OCI-LY7 (cell line): ENCODE measurements around the gene ANO3. TPM values are rescaled to one million over a fixed set of nuclear protein-coding genes. Genes with fewer than 3 reads are reported as not detected.

ENCODE experiments used
- BruUV-seq: library from RNA; stranded (reverse); fragments of 400-500 nt; replicated peaks from 2 replicates; lab custom pipeline; 2021; lab: Mats Ljungman, UMichigan
- CTCF ChIA-PET: fragments of 300-600 bp; sonication (Branson Sonifier 250); formaldehyde crosslinking; loops from one replicate; lab custom pipeline; 2022; ENCODE audit warnings: antibody characterized with exemption; ENCODE audit not compliant: unreplicated experiment; lab: Charles Lee
- POLR2A ChIA-PET: fragments of 300-600 bp; sonication (Branson Sonifier 250); formaldehyde crosslinking; loops from one replicate; lab custom pipeline; 2022; ENCODE audit warnings: antibody characterized with exemption; lab: Charles Lee
- DNase-seq: peaks from one replicate; pipeline ENCODE4 v3.0.0-alpha.2; 2015; ENCODE audit warnings: low spot score
- H2AFZ ChIP-seq: fragments of 200-600 bp; sonication (generic), shearing (Covaris generic); 2 replicates; pipeline ENCODE4 v1.6.1; 2014; ENCODE audit warnings: mild to moderate bottlenecking, antibody characterized with exemption, low read length, moderate library complexity
- H3K27ac ChIP-seq: fragments of 200-600 bp; sonication (generic); 2 replicates; pipeline ENCODE4 v1.5.1; 2014; ENCODE audit warnings: mixed run types, low read depth, mild to moderate bottlenecking, moderate library complexity, low read length, inconsistent platforms; ENCODE audit not compliant: poor library complexity, severe bottlenecking
- H3K36me3 ChIP-seq: fragments of 200-600 bp; sonication (generic); 2 replicates; pipeline ENCODE4 v1.6.1; 2014; ENCODE audit warnings: mild to moderate bottlenecking, antibody characterized with exemption, low read length, moderate library complexity, mixed read lengths; ENCODE audit not compliant: insufficient read depth
- H3K4me1 ChIP-seq: fragments of 200-600 bp; sonication (generic); 2 replicates; pipeline ENCODE4 v1.5.1; 2014; ENCODE audit warnings: mild to moderate bottlenecking, low read length; ENCODE audit not compliant: insufficient read depth, poor library complexity, severe bottlenecking
- H3K4me2 ChIP-seq: fragments of 200-600 bp; sonication (generic); 2 replicates; pipeline ENCODE4 v1.6.1; 2014; ENCODE audit warnings: mild to moderate bottlenecking, low read length
- H3K4me3 ChIP-seq: fragments of 200-600 bp; sonication (generic); 2 replicates; pipeline ENCODE4 v1.5.1; 2014; ENCODE audit warnings: mild to moderate bottlenecking, low read depth, low read length; ENCODE audit not compliant: poor library complexity, severe bottlenecking
- H3K79me2 ChIP-seq: fragments of 200-600 bp; sonication (generic); 2 replicates; pipeline ENCODE4 v1.6.1; 2016; ENCODE audit warnings: low read depth, mild to moderate bottlenecking, low read length, moderate library complexity, mixed read lengths; ENCODE audit not compliant: insufficient read depth
- H3K9me2 ChIP-seq: fragments of 200-600 bp; sonication (generic); 2 replicates; pipeline ENCODE4 v1.6.1; 2016; ENCODE audit warnings: mild to moderate bottlenecking, low read length, mixed read lengths; ENCODE audit not compliant: insufficient read depth
- H3K9me3 ChIP-seq: fragments of 200-600 bp; sonication (generic); 2 replicates; pipeline ENCODE4 v1.6.1; 2014; ENCODE audit warnings: mild to moderate bottlenecking, mixed run types, low read length, mixed read lengths
- H4K20me1 ChIP-seq: fragments of 200-600 bp; sonication (generic); 2 replicates; pipeline ENCODE4 v1.6.1; 2014; ENCODE audit warnings: mild to moderate bottlenecking, antibody characterized with exemption, low read length, moderate library complexity, mixed read lengths; ENCODE audit not compliant: insufficient read depth
- EZH2phosphoT487 ChIP-seq: fragments of 200-600 bp; sonication (generic); IDR thresholded peaks from 2 replicates; pipeline ENCODE4 v1.6.1; 2018; ENCODE audit warnings: low read depth, borderline replicate concordance, mild to moderate bottlenecking, mixed run types, antibody characterized with exemption, low read length, moderate library complexity, mixed read lengths
- intact Hi-C: fragments of 100-400 bp; cut with micrococcal nuclease; formaldehyde crosslinking; loops from one replicate; pipeline ENCODE4 v1.10.0; 2022; ENCODE audit not compliant: unreplicated experiment
- total RNA-seq, 2 experiments: library from RNA; depleted of rRNA in 1 of 2; stranded (reverse); fragments of >200 nt in 1 of 2; shearing (Covaris generic) in 1 of 2; gene quantifications; 2 replicates each; pipeline ENCODE4 v1.2.3, GENCODE V29; 2014 to 2022
- TF ChIP-seq, protein P1 (sequence below): fragments of 200-600 bp; sonication (generic); conservative IDR thresholded peaks from 2 replicates; pipeline ENCODE4 v1.5.1; 2014; ENCODE audit warnings: mild to moderate bottlenecking, antibody characterized with exemption, low read length, moderate library complexity, mixed read lengths

Gene ANO3
- total RNA-seq, 2 experiments from 2014 or later: 0.03 TPM; not detected in 1

DNA sequence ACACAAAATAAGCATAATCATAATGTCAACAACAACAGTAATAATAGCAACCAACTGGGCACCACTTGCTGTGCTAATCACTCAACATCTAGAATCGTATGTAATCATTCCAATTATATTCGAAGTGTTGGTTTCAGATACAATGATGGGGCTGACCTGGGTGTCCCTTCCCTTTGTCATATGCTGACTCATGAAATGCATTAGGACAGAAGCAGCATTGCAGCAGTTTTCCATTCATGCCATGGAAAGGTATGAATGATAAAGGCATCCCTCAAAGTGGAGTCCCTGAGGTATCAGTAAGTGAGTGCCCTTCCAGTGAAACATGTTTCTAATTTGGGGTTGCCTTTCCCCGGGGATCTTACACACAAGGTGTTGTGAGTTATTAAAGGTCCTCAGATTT, 46.3 kb upstream of the ANO3 start:
- TF ChIP-seq EZH2phosphoT487: no peak
- TF ChIP-seq, protein P1, sequence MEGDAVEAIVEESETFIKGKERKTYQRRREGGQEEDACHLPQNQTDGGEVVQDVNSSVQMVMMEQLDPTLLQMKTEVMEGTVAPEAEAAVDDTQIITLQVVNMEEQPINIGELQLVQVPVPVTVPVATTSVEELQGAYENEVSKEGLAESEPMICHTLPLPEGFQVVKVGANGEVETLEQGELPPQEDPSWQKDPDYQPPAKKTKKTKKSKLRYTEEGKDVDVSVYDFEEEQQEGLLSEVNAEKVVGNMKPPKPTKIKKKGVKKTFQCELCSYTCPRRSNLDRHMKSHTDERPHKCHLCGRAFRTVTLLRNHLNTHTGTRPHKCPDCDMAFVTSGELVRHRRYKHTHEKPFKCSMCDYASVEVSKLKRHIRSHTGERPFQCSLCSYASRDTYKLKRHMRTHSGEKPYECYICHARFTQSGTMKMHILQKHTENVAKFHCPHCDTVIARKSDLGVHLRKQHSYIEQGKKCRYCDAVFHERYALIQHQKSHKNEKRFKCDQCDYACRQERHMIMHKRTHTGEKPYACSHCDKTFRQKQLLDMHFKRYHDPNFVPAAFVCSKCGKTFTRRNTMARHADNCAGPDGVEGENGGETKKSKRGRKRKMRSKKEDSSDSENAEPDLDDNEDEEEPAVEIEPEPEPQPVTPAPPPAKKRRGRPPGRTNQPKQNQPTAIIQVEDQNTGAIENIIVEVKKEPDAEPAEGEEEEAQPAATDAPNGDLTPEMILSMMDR: no peak
- Histone ChIP-seq H4K20me1 (no peaks in the 10 kb centered on the region), H3K9me3 (no peaks in the 10 kb centered on the region), H3K4me2 (no peak overlapping the region), H3K9me2 (no peaks in the 10 kb centered on the region), H3K4me3 (no peak overlapping the region), H3K27ac (no peak overlapping the region), H2AFZ (no peak overlapping the region), H3K79me2 (no peaks in the 10 kb centered on the region), H3K36me3 (no peaks in the 10 kb centered on the region), H3K4me1 (peaks cover 5% of the 10 kb centered on the region)
- CTCF ChIA-PET: no interaction called here
- POLR2A ChIA-PET: no interaction called here
- DNase-seq: no peak
- no TSS peak for BruUV-seq
- intact Hi-C loops: loop anchor here (5.0 to 10.0 kb wide), 2 partner anchors 367 to 1209 kb away; no protein-coding TSS in a partner anchor

DNA sequence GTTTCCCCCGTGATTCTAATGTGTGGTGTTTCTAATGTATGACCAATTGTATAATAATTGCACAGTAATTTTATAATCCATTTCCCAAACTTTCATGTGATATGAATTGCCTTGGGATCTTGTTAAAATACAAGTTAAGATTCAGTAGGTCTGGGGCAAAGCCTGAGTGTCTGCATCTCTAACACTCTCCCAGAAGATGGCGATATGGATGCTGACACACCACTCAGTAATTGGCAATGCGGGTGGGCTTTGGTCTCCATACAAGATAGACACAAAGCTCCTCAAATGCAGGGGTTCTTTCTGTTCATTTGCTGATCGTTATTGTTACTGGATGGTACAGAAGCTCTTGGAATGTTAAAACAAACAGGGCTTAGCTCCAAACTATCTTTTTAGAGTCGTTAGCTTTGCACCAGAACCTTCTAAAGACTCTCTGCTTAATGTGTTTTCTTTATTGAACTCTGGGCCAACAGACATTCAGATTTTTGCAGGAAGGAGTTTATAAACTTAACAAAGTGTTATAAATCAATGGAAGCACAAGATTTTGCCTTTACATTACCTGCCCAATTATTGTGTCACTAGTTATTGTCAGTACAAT, 45.4 kb upstream of the ANO3 start:
- peak; percentile 42 for DNase-seq
- Histone ChIP-seq H3K27ac (no peak overlapping the region), H3K36me3 (no peaks in the 10 kb centered on the region), H4K20me1 (no peaks in the 10 kb centered on the region), H3K4me2 (no peak overlapping the region), H3K9me3 (no peaks in the 10 kb centered on the region), H3K4me3 (no peak overlapping the region), H3K79me2 (no peaks in the 10 kb centered on the region), H2AFZ (peak overlapping the region; percentile 40; the same call in 1 of the 2 replicates), H3K4me1 (peaks cover 5% of the 10 kb centered on the region), H3K9me2 (no peaks in the 10 kb centered on the region)
- intact Hi-C loops: loop anchor here (5.0 to 10.0 kb wide), 2 partner anchors 366 to 1208 kb away; no protein-coding TSS in a partner anchor
- TF ChIP-seq EZH2phosphoT487: no peak
- TF ChIP-seq, protein P1: peak; percentile 83
- BruUV-seq: no TSS peak
- CTCF ChIA-PET: interaction anchor here (0.6 kb wide), 1 partner anchor 1046 kb away, joined by 3 read pairs; no protein-coding TSS in a partner anchor
- POLR2A ChIA-PET: interaction anchor here (0.6 kb wide), 1 partner anchor 13 kb away, joined by 8 read pairs; no protein-coding TSS in a partner anchor

GRCh38 chr11:26287067-26287518, 44.8 kb upstream of the ANO3 start:
- TF ChIP-seq EZH2phosphoT487: no peak
- TF ChIP-seq, protein P1: no peak
- H2AFZ ChIP-seq: peak overlapping the region; percentile 40; the same call in 1 of the 2 replicates
- CTCF ChIA-PET: interaction anchor here (0.6 kb wide), 1 partner anchor 1045 kb away, joined by 3 read pairs; no protein-coding TSS in a partner anchor
- no peak overlapping the region for H3K4me2 ChIP-seq
- no peak overlapping the region for H3K4me3 ChIP-seq
- H3K36me3 ChIP-seq: no peaks in the 10 kb centered on the region
- no TSS peak for BruUV-seq
- H3K27ac ChIP-seq: no peak overlapping the region
- POLR2A ChIA-PET: interaction anchor here (0.6 kb wide), 1 partner anchor 14 kb away, joined by 8 read pairs; no protein-coding TSS in a partner anchor
- no peaks in the 10 kb centered on the region for H3K9me2 ChIP-seq
- DNase-seq: no peak
- intact Hi-C loops: loop anchor here (5.0 to 10.0 kb wide), 2 partner anchors 365 to 1208 kb away; no protein-coding TSS in a partner anchor
- peaks cover 5% of the 10 kb centered on the region for H3K4me1 ChIP-seq
- no peaks in the 10 kb centered on the region for H3K9me3 ChIP-seq
- H3K79me2 ChIP-seq: no peaks in the 10 kb centered on the region
- no peaks in the 10 kb centered on the region for H4K20me1 ChIP-seq
